Lung (tissue), 12 donors: ENCODE results near the gene FLYWCH1. TPM values are rescaled to one million over a fixed set of nuclear protein-coding genes. Genes with fewer than 3 reads are reported as not detected.
A peak's percentile ranks its signal among the peaks of the same experiment; 100 is the strongest.

Experiments used
- ATAC-seq: fragments of 200-7000 bp; cut with Tn5 transposase; one replicate; pipeline ENCODE4 v1.9.1; 2020; ENCODE audit warnings: moderate number of reproducible peaks; ENCODE audit not compliant: insufficient read depth, low FRiP score
- DNase-seq, 3 donors: peaks; one replicate each; pipeline ENCODE4 v3.0.0-alpha.2; 2013 to 2017
- H3K27ac ChIP-seq, 2 donors: one replicate each; pipeline ENCODE4 v1.5.1; 2013; ENCODE audit warnings: mild to moderate bottlenecking in 2 of 2, moderate library complexity in 2 of 2, control low read depth in 1 of 2, inconsistent platforms in 1 of 2, low read depth in 1 of 2, low read length in 1 of 2
- H3K27me3 ChIP-seq, 3 donors: one replicate each; pipeline ENCODE4 v1.5.1; 2013; ENCODE audit warnings: low read length in 2 of 3; ENCODE audit not compliant: control insufficient read depth in 3 of 3, insufficient read depth in 3 of 3
- H3K36me3 ChIP-seq, 4 donors: one replicate each; pipeline ENCODE4 v1.5.1; 2013; ENCODE audit warnings: low read length in 4 of 4, mild to moderate bottlenecking in 1 of 4, moderate library complexity in 1 of 4; ENCODE audit not compliant: control insufficient read depth in 4 of 4, insufficient read depth in 4 of 4
- H3K4me1 ChIP-seq, 5 donors: one replicate each; pipeline ENCODE4 v1.5.1; 2013; ENCODE audit warnings: low read length in 5 of 5, mild to moderate bottlenecking in 2 of 5, moderate library complexity in 1 of 5; ENCODE audit not compliant: control insufficient read depth in 5 of 5, insufficient read depth in 5 of 5
- H3K4me3 ChIP-seq: one replicate; pipeline ENCODE4 v1.5.1; 2013; ENCODE audit warnings: mild to moderate bottlenecking, control low read depth, moderate library complexity
- H3K9ac ChIP-seq, 2 donors: one replicate each; pipeline ENCODE4 v1.5.1; 2013; ENCODE audit warnings: low read length in 2 of 2, control low read depth in 1 of 2; ENCODE audit not compliant: insufficient read depth in 1 of 2
- H3K9me3 ChIP-seq, 4 donors: one replicate each; pipeline ENCODE4 v1.5.1; 2013; ENCODE audit warnings: low read length in 3 of 4, mild to moderate bottlenecking in 1 of 4, moderate library complexity in 1 of 4; ENCODE audit not compliant: control insufficient read depth in 4 of 4, insufficient read depth in 3 of 4
- WGBS, 2 donors: extraction: QIAGEN DNeasy Blood & Tissue Kit; methylation state at CpG; one replicate each; pipeline ENCODE4 v1.1.7; 2013; 5-methylcytosine and 5-hydroxymethylcytosine counted together
- polyA plus RNA-seq, 2 donors: library from polyadenylated mRNA; stranded (reverse); fragments of 200-250 nt; gene quantifications; one replicate each; pipeline ENCODE4 v1.2.1, GENCODE V29; 2013
- total RNA-seq, 2 donors: library from RNA; depleted of rRNA in 1 of 2; stranded (reverse); fragments of >200 nt in 1 of 2; gene quantifications; one replicate each; pipeline ENCODE4 v1.2.1, GENCODE V29; 2014 to 2021
- TF ChIP-seq, protein P1 (sequence below): IDR thresholded peaks from 2 replicates; pipeline ENCODE4 v1.5.1; 2012; ENCODE audit warnings: mild to moderate bottlenecking; ENCODE audit errors: control extremely low read depth, extremely low read depth
- donor health status: control.
- donor health status: control.
- donor health status: Bipolar disorder and iron deficiency.
- donor health status: healthy.
- donor health status: DM: yes; HTN: yes; CAD: no.

The FLYWCH1 gene
- total and polyA plus RNA-seq, 4 donors, result 13.3 to 34.3 (median 21.4) TPM

DNA sequence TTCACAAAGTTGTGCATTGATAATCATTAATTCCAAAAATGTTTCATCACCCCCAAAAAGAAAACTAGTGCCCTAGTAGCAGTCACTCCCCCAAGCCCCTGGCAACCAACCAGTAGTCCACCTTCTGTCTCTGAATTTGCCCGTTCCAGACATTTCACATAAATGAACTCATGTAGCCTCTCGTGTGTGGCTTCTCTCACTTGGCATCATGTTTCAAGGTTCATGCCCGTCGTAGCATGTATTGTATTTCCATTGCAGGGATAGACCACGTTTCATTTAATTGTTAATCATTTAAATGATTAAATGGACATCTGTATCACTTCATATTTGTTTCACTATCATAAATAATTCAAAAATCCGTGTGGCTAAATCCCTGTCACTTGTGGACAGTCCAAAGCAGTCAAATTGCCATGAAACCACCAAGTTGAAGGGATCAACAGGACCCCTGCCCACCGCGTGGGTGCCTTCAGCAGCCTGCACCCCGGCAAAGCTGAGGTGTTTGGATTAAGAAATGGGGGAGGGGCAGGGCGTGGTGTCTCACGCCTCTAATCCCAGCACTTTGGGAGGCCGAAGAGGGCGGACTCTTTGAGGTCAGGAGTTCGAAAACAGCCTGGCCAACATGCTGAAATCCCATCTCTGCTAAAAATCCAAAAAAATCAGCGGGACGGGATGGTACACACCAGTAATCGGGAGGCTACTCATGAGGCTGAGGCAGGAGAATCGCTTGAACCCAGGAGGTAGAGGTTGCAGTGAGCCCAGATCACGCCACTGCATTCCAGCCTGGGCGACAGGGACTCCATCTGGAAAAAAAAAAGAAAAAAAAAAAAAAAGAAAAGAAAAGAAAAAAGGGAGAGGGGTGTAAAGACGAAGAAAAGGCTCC lies 37.5 kb upstream of the FLYWCH1 start:
- Histone ChIP-seq H3K9ac (no peak overlapping the region), H3K4me1 (no peaks in the 10 kb centered on the region), H3K27ac (no peak overlapping the region), H3K27me3 (peaks cover 0 to 12% (median 4%) of the 10 kb centered on the region in 3 donors), H3K9me3 (no peaks in the 10 kb centered on the region), H3K36me3 (no peaks in the 10 kb centered on the region), H3K4me3 (no peak overlapping the region)
- WGBS, 2 donors, result 59 to 71% methylated on average over 21 of the region's 21 CpGs
- DNase-seq (no peak), ATAC-seq (no peak)
- TF ChIP-seq, protein P1, sequence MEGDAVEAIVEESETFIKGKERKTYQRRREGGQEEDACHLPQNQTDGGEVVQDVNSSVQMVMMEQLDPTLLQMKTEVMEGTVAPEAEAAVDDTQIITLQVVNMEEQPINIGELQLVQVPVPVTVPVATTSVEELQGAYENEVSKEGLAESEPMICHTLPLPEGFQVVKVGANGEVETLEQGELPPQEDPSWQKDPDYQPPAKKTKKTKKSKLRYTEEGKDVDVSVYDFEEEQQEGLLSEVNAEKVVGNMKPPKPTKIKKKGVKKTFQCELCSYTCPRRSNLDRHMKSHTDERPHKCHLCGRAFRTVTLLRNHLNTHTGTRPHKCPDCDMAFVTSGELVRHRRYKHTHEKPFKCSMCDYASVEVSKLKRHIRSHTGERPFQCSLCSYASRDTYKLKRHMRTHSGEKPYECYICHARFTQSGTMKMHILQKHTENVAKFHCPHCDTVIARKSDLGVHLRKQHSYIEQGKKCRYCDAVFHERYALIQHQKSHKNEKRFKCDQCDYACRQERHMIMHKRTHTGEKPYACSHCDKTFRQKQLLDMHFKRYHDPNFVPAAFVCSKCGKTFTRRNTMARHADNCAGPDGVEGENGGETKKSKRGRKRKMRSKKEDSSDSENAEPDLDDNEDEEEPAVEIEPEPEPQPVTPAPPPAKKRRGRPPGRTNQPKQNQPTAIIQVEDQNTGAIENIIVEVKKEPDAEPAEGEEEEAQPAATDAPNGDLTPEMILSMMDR, result no peak

DNA sequence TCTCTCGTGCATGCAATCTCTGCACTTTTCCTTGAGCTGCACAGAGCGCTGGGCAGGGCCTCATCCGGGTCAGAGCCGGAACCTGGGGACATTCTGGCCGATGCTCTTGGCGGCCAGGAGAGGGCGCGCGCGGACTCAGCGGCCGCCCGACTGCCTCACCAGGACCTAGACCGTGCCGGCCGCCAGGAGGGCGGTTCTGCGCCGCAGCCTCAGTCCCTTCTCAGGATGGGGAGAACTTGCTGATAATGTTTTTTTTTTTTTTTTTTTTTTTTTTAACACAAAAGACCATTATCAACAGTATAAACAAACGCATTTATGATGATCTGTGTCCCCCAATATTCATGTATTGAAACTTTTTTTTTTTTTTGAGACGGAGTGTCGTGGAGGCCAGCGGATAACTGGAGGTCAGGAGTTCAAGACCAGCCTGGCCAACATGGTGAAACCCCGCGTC lies 36.8 kb upstream of the FLYWCH1 start:
- 11 to 13% methylated on average over 25 of the region's 25 CpGs for WGBS, 2 donors

DNA sequence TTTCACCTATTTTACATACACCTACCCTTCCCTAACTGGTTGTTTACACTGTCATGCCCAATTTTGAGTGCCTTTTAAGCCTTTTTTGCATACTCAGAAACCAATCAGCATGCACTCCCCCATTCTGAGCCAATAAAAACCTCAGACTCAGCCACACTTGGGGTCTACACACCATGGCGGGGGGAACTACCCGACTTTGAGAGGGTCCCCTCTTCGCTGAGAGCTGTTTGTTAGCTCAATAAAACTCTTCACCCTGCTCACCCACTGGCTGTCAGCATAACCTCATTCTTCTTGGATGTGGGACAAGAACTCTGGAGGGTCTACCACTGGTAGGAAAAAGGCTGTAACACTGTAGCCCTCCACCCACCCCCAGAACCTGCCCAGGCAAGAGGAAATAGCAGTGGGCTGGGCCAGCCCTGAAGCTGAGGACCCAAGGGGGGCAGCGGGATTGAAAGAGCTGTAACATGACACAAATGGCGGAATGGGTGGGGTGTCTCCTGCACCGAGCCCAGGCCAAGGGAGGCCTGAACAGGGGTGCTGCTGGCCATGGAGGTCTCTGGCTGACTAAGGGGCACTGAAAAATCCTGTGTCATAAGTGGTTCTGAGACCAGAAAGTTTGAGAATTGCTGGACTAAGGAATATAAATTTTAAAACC lies 31.8 kb upstream of the FLYWCH1 start:
- no peak for ATAC-seq

More for the DNA sequence above, 36.8 kb upstream of the FLYWCH1 start:
- H3K4me1 ChIP-seq, result no peaks in the 10 kb centered on the region
- no peak overlapping the region for H3K4me3 ChIP-seq
- TF ChIP-seq, protein P1, result peak; percentile 97
- peak; percentile 99 for ATAC-seq
- H3K9me3 ChIP-seq, result no peaks in the 10 kb centered on the region
- peaks cover 0 to 11% (median 4%) of the 10 kb centered on the region in 3 donors for H3K27me3 ChIP-seq
- no peaks in the 10 kb centered on the region for H3K36me3 ChIP-seq
- no peak overlapping the region for H3K9ac ChIP-seq
- peak; percentile 69 to 80 (median 78) for DNase-seq
- no peak overlapping the region for H3K27ac ChIP-seq

More for the DNA sequence above, 31.8 kb upstream of the FLYWCH1 start:
- Histone ChIP-seq H3K4me3 (no peak overlapping the region), H3K27me3 (no peaks in the 10 kb centered on the region), H3K4me1 (peaks cover 0 to 6% (median 5%) of the 10 kb centered on the region in 5 donors), H3K27ac (no peak overlapping the region), H3K9me3 (no peaks in the 10 kb centered on the region), H3K36me3 (no peaks in the 10 kb centered on the region), H3K9ac (no peak overlapping the region)
- TF ChIP-seq, protein P1, result no peak
- WGBS, 2 donors, result 88 to 91% methylated on average over 6 of the region's 6 CpGs
- DNase-seq, result no peak
